DND-41 (cell line): Measurements from ENCODE around the gene KRT25.

Source experiments
- ATAC-seq: fragments of 200-7000 bp; cut with Tn5 transposase; 3 replicates; pipeline ENCODE4 v1.9.1; 2021; ENCODE audit warnings: low read depth; ENCODE audit not compliant: insufficient read depth
- DNase-seq: peaks from one replicate; pipeline ENCODE4 v3.0.0-alpha.2; 2020
- H2AFZ ChIP-seq: 2 replicates; pipeline ENCODE4 v1.6.0; 2012; ENCODE audit warnings: low read depth, low read length
- H3K27ac ChIP-seq: 2 replicates; pipeline ENCODE4 v1.5.1; 2012; ENCODE audit warnings: low read length, inconsistent platforms
- H3K27me3 ChIP-seq: fragments of 200-600 bp; sonication (generic); 2 replicates; pipeline ENCODE4 v1.6.0; 2012; ENCODE audit warnings: low read length, mild to moderate bottlenecking, inconsistent platforms; ENCODE audit not compliant: insufficient read depth, poor library complexity
- H3K36me3 ChIP-seq: 2 replicates; pipeline ENCODE4 v1.5.1; 2012; ENCODE audit warnings: low read length, inconsistent platforms; ENCODE audit not compliant: insufficient read depth
- H3K4me1 ChIP-seq: 2 replicates; pipeline ENCODE4 v1.5.1; 2012; ENCODE audit warnings: mild to moderate bottlenecking, low read length; ENCODE audit not compliant: insufficient read depth
- H3K4me2 ChIP-seq: 2 replicates; pipeline ENCODE4 v1.6.0; 2012; ENCODE audit warnings: mild to moderate bottlenecking, moderate library complexity, low read length, inconsistent platforms; ENCODE audit not compliant: insufficient read depth
- H3K4me3 ChIP-seq, 2 experiments: fragments of 200-600 bp in 1 of 2; shearing (Covaris generic) in 1 of 2; 2 replicates each; pipeline ENCODE4 v1.5.1; 2012 to 2016; ENCODE audit warnings: inconsistent platforms in 2 of 2, low read length in 2 of 2, mild to moderate bottlenecking in 2 of 2, low read depth in 1 of 2, moderate library complexity in 1 of 2
- H3K79me2 ChIP-seq: 2 replicates; pipeline ENCODE4 v1.6.0; 2012; ENCODE audit warnings: low read length, inconsistent platforms; ENCODE audit not compliant: insufficient read depth
- H3K9ac ChIP-seq: 2 replicates; pipeline ENCODE4 v1.6.0; 2012; ENCODE audit warnings: low read depth, mild to moderate bottlenecking, inconsistent platforms, low read length, moderate library complexity
- H3K9me3 ChIP-seq: 2 replicates; pipeline ENCODE4 v1.5.1; 2012; ENCODE audit warnings: low read length, moderate library complexity, mild to moderate bottlenecking, inconsistent platforms; ENCODE audit not compliant: insufficient read depth, severe bottlenecking
- H4K20me1 ChIP-seq: 2 replicates; pipeline ENCODE4 v1.6.0; 2012; ENCODE audit warnings: low read length; ENCODE audit not compliant: insufficient read depth
- CTCF ChIP-seq: IDR thresholded peaks from 2 replicates; pipeline ENCODE4 v1.5.1; 2012; ENCODE audit warnings: borderline replicate concordance, low read length, moderate library complexity, mild to moderate bottlenecking; ENCODE audit not compliant: poor library complexity, severe bottlenecking; ENCODE audit errors: extremely low read depth
- EZH2 ChIP-seq: IDR thresholded peaks from 3 replicates; pipeline ENCODE4 v1.6.1; 2012; ENCODE audit warnings: borderline replicate concordance, low read depth, mild to moderate bottlenecking, moderate library complexity, low read length, inconsistent platforms; ENCODE audit not compliant: severe bottlenecking

KRT25 gene

GRCh38 chr17:40735016-40735415 lies 20.1 kb downstream of the KRT25 start:
- H3K79me2 ChIP-seq, result no peaks in the 10 kb centered on the region
- TF ChIP-seq EZH2 (no peak), CTCF (no peak)

GRCh38 chr17:40734018-40734417 lies 21.1 kb downstream of the KRT25 start:
- Histone ChIP-seq H3K9ac (no peak overlapping the region), H3K27me3 (peaks cover 38% of the 10 kb centered on the region), H3K36me3 (no peaks in the 10 kb centered on the region), H3K4me2 (no peak overlapping the region), H3K4me1 (no peaks in the 10 kb centered on the region), H3K79me2 (no peaks in the 10 kb centered on the region), H4K20me1 (no peaks in the 10 kb centered on the region), H3K27ac (no peak overlapping the region), H3K9me3 (no peaks in the 10 kb centered on the region), H2AFZ (no peak overlapping the region), H3K4me3 (no peak overlapping the region)
- DNase-seq (no peak), ATAC-seq (no peak)
- TF ChIP-seq CTCF, result no peak
- no peak for TF ChIP-seq EZH2

More at GRCh38 chr17:40735016-40735415, 20.1 kb downstream of the KRT25 start:
- no peak overlapping the region for H3K27ac ChIP-seq
- DNase-seq (no peak), ATAC-seq (no peak)
- H4K20me1 ChIP-seq, result no peaks in the 10 kb centered on the region
- H3K4me1 ChIP-seq, result no peaks in the 10 kb centered on the region
- no peak overlapping the region for H3K9ac ChIP-seq
- no peak overlapping the region for H3K4me3 ChIP-seq
- peaks cover 40% of the 10 kb centered on the region for H3K27me3 ChIP-seq
- no peaks in the 10 kb centered on the region for H3K9me3 ChIP-seq
- H3K4me2 ChIP-seq, result no peak overlapping the region
- H2AFZ ChIP-seq, result no peak overlapping the region
- H3K36me3 ChIP-seq, result no peaks in the 10 kb centered on the region

DNA sequence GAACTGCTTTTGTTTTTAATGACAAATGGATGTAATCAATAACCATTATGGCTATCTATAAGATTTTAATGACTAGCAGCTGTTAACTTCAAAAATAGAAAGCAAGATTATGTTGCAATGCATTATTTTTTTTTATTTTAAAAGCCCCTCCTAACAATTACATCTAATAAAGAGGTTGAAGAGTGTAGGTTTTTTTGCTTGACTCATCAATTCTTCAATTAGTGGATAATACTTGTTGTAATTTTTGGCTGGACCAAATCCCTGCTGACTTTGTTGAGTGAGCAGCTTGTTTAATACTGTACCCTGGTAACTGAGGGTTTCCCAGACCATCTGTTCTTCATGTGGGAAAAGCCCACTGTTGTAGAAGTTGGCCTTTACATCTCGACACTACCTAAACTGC lies 24.2 kb downstream of the KRT25 start:
- Histone ChIP-seq H2AFZ (no peak overlapping the region), H3K9me3 (no peaks in the 10 kb centered on the region), H3K79me2 (no peaks in the 10 kb centered on the region), H3K4me1 (no peaks in the 10 kb centered on the region), H3K36me3 (no peaks in the 10 kb centered on the region), H3K4me2 (no peak overlapping the region), H4K20me1 (no peaks in the 10 kb centered on the region), H3K4me3 (no peak overlapping the region), H3K9ac (no peak overlapping the region), H3K27ac (no peak overlapping the region), H3K27me3 (peaks cover 29% of the 10 kb centered on the region)
- ATAC-seq (no peak), DNase-seq (no peak)
- no peak for TF ChIP-seq EZH2
- no peak for TF ChIP-seq CTCF
